Epithelial cell of prostate (primary cell): ENCODE measurements around the gene KRT84.

Experiments used
- DNase-seq: peaks from one replicate; pipeline ENCODE4 v3.0.0-alpha.2; 2011; ENCODE audit warnings: low read depth, low spot score
- H3K27ac ChIP-seq: fragments of 450-650 bp; 2 replicates; pipeline ENCODE4 v1.5.1; 2017; ENCODE audit warnings: mild to moderate bottlenecking

Gene KRT84

DNA sequence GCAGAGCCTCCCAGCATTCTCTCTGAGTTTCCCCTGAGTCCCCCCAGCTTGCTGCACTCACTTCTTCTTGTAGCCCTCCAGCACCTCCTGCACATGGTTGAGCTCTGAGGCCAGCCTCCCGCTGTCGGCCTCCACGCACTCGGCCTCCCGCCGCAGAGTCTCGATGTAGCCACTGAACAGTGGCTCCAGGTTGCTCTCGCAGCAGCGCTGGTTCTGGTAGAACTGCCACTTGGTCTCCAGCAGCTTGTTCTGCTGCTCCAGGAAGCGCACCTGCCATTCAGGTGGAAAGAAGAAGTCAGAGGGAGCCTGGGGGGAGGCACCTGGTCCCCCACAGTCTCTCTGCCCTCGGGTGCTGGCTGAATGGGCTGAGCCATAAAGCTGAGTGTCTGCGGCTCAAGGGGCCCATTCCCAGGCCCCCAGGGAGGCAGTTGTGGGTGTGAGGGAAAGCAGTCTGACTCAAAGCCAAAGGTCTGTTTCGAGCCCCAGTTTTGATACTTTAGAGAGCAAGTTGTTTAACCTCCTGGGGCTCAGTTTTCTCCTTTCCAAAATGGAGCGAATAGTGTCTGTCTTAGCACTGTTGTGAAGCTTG, 20.5 kb downstream of the KRT84 start:
- DNase-seq: no peak
- H3K27ac ChIP-seq: no peak overlapping the region

DNA sequence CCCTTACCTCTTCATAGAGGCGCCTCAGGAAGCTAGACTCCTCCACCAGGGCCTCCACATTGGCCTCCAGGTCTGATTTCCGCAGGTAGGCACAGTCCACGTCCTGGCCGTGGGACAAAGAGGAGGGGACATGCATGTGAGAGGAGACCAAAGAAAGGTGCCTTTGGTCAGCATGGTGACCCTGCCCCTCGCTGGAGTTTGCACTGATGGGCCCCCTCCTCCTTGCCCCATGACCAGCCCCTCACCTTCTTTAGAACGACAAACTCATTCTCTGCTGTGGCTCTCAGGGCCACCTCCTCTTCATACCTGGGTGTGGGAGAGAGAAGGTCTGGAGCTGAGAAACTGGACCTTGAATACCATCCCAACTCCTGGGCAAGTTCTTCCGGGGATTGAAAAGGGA, 21.4 kb downstream of the KRT84 start:
- H3K27ac ChIP-seq: no peak overlapping the region
- no peak for DNase-seq

DNA sequence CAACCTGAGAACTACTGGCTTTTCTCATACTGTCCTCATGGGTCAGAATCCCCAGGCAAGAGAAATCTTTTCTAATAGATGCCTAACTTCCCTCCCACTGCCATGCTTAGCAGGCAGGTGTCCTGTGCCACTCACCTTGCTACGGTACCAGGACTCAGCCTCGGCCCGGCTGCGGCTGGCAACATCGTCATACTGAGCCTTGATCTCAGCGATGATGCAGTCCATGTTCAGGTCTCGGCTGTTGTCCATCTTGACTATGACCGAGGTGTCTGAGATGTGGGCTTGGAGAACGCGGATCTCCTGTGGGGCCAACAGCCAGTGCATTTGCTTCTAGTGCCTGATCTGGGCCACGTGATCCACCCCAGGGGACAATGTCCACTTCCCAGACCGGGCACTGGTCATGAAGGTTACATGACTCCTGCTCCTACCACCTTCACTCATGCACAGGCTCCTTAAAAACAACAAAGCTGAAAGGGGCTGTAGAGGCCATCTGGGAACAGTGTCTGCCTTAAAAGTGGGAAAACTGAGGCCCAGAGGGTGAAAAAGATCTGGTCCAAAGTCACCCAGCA, 22.3 kb downstream of the KRT84 start:
- no peak for DNase-seq

DNA sequence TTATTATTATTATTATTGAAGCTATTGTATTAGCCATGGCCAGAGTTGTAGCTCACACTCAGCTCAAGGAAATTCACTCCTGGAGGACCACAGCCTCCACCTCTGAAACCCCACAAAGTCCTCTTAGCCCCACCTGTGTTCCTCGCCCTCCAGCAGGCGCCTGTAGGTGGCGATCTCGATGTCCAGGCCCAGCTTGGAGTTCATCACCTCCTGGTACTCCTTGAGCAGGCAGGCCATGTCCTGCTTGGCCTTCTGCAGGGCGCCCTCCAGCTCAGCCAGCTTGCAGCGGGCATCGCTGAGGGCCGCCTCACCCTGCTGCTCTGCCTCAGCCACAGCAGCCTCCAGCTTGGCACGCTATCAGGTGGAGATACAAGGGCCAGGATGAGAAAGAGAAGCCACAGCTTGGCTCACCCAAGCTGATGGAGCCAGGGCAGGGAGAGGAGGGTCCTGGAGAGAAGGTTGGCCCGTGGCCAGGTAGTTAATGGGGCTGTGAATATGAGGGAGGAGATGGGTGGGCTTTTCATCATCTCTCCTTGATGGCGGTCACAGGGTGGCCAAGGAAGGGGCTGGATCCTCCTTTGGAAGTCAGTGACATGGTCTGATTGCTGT, 23.2 kb downstream of the KRT84 start:
- no peak overlapping the region for H3K27ac ChIP-seq
- DNase-seq: no peak

More for the DNA sequence above, 22.3 kb downstream of the KRT84 start:
- no peak overlapping the region for H3K27ac ChIP-seq

DNA sequence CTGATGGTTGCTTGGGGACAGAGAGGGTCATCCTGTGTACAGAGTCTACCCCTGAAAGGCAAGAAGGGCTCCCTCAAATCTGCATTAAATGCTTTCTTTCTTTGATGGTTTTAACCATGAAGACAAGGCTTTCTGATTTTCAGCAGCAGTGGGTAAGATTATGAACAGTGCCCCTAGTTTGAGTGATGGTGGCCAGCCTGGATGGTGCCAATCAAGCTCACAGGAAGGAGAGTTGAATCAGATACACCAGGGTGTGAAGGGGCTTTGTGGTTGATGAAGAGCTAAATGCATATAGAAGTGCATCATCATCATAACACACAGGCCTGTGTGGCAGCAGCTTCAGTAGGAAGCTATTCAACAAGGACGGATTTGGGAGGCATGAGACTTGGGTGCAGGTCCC, 23.9 kb downstream of the KRT84 start:
- no peak overlapping the region for H3K27ac ChIP-seq
- DNase-seq: no peak

DNA sequence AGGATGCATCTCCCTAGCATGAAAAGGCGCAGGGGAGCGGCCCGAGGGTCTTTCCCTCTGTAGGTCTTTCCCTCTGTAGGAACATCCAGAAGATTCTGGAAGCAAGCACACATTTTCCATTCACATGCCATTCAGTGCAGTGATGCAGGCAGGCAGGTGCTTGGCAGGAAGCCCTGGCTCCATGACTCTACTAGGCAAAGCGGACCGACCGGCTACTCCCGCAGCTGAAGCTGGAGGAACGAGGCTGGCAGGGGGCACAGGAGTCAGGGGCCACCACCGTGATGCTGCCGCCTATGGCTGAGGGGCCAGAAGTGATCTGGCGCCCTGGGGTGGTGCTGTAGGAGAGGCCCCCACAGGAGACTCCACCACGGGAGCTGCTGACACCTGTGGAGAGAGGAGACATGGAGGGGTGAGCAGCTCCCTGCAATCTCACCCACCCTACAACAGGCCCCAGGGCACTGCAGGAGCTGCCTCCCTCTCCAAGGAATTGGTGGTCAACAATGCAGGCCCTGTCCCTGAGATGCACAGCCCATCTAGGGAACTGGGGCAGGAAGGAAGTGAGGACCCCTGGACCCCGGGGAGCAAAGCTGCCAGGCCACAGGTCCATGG, 24.7 kb downstream of the KRT84 start:
- DNase-seq: no peak
- H3K27ac ChIP-seq: no peak overlapping the region

DNA sequence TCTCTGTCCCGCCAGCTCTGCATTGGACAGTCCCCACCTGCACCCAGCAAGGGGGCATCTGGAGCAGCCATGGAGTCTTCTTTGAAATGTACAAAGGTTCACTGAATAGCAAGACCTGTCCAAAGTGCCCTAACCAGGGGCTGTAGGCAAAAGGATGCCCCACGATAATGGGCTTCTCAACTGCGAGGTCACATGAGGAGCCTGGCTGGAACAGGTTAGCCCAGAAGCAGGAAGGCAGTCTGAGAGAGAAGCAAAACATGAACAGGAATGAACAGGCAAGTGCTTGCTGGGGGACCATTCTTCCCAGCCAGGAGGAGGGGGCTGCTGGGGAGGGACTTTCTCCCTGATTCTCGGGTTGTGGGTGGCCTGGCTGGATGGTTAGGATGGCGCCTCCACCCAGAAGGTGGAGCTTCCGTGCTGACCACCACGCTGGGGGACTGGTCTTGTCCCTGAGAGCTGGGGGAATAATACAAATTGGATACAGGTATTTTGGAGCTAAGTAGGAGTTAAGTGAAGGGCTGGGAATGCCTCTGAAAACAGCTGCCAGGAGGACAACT, 25.3 kb downstream of the KRT84 start:
- no peak overlapping the region for H3K27ac ChIP-seq
- DNase-seq: no peak

DNA sequence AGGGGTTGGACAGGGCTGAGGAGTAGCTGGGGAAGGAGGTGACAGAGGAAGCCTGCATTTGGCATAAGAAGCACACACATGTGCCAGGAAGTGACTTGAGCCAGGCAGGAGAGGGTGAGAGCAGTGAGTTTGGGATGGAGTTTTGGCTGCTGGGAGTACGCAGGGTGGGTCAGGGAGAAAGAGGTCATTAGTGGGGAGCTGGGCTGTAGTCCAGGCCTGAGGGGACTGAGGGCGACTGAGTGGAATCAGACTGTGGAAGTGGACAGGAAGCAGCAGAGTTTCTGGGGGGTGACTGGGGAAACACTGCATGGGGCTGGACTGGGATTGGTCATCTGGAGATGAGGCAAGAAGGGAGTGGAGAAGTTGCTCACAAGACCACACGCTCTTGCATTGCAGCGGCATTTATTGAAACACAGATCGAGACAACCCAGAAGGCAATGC, 25.8 kb downstream of the KRT84 start:
- no peak overlapping the region for H3K27ac ChIP-seq
- no peak for DNase-seq

DNA sequence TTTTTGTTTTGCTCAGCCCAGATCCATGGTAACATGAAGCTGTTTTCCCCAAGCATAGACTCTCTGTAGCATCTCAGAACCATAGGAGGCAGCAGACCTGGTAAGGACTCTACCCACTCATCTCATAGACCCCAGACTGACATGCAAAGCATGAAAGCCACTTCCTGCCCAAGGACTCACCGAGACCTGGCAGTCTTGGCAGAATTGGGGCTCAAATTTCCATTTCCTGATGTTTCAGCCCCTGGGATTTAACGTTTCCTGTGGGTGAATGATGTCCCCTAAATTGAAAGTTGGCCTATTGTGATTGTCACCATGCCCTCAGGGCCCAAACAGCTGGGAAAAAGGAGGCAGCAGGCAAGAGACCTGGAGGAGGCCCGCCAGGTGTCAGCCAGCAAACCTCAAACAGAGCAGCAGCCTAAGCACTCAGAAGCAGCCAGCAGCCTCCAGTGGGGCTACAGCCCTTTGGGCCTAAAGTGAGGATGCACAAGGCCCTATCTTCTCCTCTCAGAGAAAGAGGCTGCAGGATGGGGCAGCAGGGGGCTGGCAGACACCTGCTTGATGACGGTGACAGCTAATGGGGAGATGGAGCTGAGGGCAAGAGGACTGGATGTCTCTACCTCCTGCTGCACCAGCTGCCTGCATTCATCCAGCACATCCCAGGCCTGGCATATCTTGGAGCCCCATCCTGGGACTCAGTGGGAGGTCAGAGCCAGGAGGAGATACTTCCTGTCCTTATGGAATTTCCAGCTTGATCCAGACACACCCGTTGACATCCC, 26.7 kb downstream of the KRT84 start:
- no peak overlapping the region for H3K27ac ChIP-seq
- DNase-seq: no peak

DNA sequence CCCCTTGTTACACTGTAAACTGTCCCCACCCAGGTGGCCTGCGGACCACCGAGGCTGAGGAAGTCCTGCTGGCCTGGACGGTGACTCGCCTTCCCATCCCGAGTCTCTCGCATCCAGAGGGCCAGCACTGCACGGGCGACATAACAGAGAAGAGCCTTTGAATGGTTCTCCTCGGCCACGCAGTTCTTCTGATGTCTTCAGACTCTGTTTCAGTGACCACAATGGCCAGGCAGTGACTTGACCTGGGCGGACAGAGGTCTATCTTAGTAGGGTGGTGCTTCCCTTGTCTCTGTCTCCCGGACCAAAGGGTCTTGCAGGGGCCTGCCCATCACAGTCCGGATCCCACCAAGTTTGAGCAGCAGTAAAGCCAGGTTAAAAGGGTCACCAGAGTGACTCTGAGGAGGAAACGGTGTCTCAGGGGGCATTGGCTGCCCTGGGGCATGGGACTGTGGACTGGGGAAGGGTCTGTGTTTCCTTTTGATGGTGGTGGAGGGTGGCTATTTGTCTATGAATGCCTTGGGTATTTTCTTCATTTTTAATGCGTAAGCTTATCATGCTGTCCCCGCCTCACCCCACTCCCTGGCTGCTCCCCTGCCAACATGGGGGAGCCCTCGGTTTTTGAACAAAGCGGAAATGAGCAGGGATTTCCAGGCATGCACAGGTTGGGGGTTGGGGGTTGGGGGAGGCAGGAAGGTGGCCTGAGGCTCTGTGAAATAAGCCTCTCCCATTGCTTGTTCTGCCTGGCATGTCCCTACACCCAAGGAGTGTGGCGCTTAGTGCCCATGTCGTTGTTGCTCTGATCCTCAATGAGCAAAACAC, 28.5 kb downstream of the KRT84 start:
- DNase-seq: no peak
- no peak overlapping the region for H3K27ac ChIP-seq

DNA sequence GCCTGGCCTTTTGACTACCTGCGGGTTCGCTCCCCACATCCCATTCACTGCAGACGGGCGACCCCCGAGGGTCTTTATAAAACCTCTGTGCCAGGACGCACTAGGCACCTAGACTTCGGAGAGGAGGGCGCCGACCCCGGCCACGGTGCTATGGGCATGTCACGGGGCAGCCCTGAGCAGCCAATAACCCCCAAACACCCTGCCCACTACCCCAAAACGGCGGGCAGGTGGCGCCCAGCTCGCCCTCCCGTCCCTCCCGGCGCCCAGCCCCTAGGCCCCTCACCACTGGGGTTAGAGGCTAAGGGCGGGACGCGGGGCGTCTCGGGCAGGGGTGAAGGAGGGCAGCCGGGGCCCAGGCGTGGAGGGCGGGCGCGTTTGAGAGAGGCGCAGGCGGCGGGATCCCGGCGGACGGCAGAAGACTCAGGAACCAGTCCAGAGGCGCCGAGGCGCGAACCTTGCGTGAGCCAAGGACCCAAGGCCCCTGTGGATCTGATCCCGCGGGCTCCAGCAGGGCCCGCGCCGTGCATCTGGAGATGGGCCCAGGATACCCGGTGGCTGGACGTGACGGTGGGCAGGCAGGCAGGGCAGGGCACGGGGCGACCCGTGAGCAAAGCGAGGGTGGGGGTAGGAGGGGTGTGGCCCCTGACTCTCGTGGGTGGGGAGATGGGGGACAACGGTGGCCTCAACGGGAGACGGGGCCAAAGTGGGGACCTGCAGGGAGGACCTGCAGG, 29.3 kb downstream of the KRT84 start:
- DNase-seq: no peak
- H3K27ac ChIP-seq: no peak overlapping the region

DNA sequence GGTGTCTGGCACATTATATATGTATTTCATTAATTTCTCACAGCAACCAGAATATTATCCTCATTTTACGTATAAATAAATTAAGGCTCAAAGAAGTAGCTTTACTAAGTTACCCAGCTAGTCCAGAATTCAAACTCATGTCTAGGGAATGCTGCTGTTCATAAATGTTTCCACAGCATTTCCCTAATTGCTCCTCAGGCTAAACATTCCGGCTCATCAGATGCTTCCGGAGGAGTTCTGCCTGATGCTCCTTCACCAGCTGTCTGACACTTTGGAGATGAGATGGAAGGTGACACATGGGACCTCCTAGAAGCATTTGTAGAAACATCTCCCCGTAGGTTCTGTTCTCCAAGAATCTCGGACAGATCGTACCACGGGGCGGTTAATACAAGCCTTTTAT, 30.3 kb downstream of the KRT84 start:
- H3K27ac ChIP-seq: no peak overlapping the region
- DNase-seq: no peak

DNA sequence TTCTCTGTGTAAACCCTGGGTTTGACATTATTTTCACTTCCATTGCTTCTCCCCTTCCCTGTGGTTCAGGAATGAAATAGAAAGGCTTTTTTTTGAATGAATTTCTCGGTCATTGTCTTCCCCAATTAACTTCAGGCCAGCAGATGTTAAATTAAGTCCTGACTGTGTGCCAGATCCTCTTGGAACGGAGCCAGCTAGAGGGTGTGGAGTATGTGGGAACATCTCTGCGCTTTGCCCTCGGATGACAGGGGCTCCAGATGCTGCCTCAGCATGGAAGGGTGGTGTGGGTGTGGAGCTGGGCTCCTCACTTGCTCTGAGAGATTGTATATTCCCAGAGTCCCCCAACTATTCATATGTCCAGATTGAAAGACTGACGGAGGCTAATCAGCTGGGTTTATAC, 31.3 kb downstream of the KRT84 start:
- no peak overlapping the region for H3K27ac ChIP-seq
- no peak for DNase-seq

DNA sequence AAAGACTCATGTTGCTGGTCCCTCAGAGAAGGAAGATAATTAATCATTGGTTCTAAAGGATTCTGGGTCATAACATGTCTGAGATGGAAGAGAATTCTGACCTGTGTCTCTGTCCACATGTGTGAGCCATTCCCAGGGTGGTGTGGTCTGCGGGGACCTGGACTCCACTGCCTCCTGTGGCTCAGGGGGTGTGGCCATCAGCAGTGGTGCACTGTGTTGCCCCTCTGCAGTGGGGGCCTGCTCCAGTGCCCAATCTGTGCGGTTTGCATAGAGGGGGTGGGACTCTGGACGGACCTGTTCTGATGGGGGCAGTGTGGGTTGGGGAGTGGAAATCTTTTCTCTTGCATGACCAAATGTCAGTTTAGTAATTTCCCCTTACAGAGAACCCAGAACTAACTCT, 31.7 kb downstream of the KRT84 start:
- no peak for DNase-seq
- H3K27ac ChIP-seq: no peak overlapping the region

DNA sequence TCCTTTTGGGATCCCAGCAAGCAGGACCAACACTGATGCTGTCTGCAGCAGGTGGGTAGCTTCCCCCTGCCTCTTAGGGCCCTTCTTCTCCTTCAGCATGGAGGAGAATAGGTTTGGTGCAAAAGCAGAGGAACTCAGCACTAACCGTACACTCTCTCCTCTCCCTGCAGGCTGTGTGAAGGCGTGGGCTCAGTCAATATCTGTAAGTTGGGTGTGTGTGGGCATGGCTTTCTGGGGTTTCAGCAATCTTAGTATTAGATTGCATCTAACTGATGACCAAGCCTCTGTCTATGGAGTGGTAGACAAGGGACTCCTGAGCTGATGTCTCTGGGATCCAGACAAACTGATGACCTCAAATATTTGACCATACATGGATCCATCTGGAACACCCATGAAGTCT, 32.5 kb downstream of the KRT84 start:
- no peak for DNase-seq

DNA sequence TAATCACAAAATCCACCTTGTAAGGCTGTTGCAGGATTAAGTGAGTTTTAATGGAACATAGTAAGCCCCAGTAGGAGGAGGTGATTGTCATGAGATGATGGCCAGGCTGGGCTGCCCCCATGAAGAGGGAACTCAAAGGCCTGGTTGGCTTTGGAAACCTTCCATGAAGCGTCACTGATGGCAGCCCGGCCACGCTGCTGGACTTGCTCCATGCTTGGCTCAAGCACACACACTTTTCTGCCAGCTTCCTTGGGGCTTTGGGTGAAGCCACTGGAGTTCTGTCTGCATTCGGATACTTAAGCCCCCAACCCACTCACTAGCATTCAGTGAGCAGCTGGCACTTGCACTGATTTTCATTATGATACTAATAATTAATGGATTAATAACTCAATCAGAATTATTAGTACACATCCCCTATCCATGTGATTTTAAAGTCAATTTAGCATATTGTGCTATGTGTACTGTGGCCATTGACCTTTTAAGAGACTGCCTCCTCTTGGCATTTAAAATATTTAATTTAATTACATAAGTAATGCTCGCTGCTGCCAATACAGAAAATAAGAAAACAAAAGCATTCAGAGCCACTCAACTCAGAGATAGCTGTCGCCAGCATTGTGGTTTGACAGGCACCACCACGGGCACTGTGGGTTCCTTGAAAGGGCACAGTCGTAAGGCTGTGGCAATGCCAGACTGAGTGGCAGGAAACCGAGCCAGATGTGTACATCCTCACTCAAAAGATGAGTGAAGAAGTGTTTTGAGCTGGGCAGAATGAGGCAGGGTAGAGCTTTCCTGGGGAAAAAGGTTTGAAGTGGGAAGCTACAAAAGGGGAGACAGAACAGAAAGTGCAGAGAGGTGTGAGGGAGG, 34.0 kb downstream of the KRT84 start:
- DNase-seq: no peak
- H3K27ac ChIP-seq: no peak overlapping the region

More for the DNA sequence above, 32.5 kb downstream of the KRT84 start:
- no peak overlapping the region for H3K27ac ChIP-seq

DNA sequence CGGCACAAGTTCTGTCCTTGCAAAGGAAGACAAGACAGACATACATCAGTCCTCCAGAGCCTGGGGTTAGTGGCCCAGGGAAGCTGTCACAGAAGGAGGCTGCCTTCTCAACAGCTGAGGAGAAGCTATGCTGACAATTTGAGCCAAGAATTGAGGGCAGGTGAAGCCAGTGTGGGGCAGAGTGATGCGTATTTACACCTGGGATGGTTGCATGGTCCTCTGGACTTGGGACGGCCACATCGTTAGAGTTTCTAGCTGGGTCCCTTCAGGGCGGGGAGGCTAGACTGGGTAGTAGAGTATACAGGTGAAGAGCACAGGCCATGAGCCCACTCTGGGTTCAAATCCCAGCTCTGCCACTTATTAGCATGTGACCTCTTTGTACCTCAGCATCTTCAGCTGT, 34.7 kb downstream of the KRT84 start:
- no peak for DNase-seq
- no peak overlapping the region for H3K27ac ChIP-seq

DNA sequence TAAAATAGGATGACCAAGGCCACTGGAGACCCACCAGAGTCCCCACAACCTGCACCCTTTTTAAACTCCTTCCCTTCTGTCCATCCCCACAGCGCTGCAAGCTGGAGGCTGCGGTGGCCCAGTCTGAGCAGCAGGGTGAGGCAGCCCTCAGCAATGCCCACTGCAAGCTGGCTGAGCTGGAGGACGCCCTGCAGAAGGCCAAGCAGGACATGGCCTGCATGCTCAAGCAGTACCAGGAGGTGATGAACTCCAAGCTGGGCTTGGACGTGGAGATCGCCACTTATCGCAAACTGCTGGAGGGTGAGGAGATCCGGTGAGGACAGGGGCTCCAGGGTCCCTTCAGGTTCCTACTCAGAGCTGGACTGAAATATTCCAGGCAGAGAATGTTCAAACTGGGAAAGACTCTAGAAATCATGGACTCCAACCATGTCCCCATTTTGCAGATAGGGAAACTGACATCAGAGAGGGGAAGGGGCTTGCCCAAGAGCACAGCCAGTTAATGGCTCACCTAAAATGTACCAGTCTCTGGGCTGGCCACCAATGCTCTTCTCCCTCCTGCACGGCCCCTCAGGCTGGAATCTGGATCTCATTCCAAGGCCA, 35.3 kb downstream of the KRT84 start:
- DNase-seq: no peak
- H3K27ac ChIP-seq: no peak overlapping the region
